Fibroblast of mammary gland (primary cell): ENCODE data around the gene ADGRB3.
"Not testable (repeated sequence)": the region's sequence is repeated elsewhere in the genome, so short reads cannot be mapped to it uniquely, and the experiment has no call there.

Experiments used
- DNase-seq: peaks from one replicate; pipeline ENCODE4 v3.0.0-alpha.2; 2010; ENCODE audit warnings: low read depth
- H3K4me3 ChIP-seq: 2 replicates; pipeline ENCODE4 v1.5.1; 2011; ENCODE audit warnings: low read depth, mild to moderate bottlenecking, low read length, moderate library complexity; ENCODE audit not compliant: control insufficient read depth
- CTCF ChIP-seq: conservative IDR thresholded peaks from 2 replicates; pipeline ENCODE4 v1.5.1; 2011; ENCODE audit warnings: low read depth, low read length, inconsistent platforms; ENCODE audit not compliant: control insufficient read depth, insufficient read depth

ADGRB3 gene

DNA sequence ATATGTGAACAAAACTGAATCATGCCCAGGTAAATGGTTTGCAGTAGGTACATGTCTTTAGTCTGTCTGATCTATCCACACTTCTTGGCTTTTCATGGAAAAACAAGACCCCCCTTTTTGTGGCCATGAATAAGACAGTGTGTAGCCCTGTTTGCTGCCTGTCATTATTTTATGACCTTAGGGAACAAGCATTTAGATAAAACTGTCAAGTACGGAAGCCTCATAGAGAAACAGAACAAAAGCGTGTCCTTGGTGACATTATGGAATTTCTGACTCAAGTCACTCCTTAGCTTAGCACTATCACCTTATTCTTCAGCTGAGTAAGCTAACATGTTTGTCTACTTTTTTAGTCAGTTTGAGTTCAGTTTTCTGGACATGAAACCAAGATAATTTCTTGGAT is 476.2 kb downstream of the ADGRB3 start:
- no peak for DNase-seq

GRCh38 chr6:69116658-69117057 is 481.6 kb downstream of the ADGRB3 start:
- no peak for TF ChIP-seq CTCF
- DNase-seq, result no peak
- no peak overlapping the region for H3K4me3 ChIP-seq

More for the DNA sequence above, 476.2 kb downstream of the ADGRB3 start:
- no peak for TF ChIP-seq CTCF
- no peak overlapping the region for H3K4me3 ChIP-seq

DNA sequence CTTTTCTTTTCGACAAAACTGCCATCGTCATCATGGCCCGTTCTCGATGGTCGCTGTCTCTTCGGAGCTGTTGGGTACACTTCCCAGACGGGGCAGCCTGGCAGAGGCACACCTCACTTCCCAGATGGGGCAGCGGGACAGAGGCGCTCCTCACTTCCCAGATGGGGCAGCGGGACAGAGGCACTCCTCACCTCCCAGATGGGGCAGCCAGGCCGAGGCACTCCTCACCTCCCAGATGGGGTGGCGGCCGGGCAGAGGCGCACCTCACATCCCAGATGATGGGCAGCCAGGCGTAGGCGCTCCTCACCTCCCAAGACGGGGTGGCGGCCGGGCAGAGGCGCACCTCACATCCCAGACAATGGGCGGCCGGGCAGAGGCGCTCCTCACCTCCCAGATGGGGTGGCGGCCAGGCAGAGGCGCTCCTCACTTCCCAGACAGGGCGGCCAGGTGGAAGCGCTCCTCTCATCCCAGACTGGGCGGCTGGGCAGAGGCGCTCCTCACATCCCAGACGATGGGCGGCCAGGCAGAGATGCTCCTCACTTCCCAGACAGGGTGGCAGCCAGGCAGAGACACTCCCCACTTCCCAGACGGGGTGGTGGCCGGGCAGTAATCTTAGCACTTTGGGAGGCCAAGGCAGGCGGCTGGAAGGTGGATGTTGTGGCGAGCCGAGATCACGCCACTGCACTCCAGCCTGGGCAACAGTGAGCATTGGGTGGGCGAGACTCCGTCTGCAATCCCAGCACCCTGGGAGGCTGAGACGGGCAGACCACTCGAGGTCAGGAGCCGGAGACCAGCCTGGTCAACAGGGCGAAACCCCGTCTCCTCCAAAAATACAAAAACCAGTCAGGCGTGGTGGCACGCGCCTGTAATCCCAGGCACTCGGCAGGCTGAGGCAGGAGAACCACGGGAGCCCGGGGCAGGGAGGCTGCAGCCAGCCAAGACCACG is 486.7 kb downstream of the ADGRB3 start:
- not testable (repeated sequence) for H3K4me3 ChIP-seq, DNase-seq

- no peak for TF ChIP-seq CTCF
- no peak for DNase-seq
- no peak overlapping the region for H3K4me3 ChIP-seq
Measured at GRCh38 chr6:69122407-69122773, 487.3 kb downstream of the ADGRB3 start.

- no peak overlapping the region for H3K4me3 ChIP-seq
- DNase-seq, result no peak
- no peak for TF ChIP-seq CTCF
Measured at GRCh38 chr6:69128411-69128810, 493.3 kb downstream of the ADGRB3 start.

- no peak overlapping the region for H3K4me3 ChIP-seq
- TF ChIP-seq CTCF, result no peak
- no peak for DNase-seq
Measured at GRCh38 chr6:69129046-69129445, 494.0 kb downstream of the ADGRB3 start.

DNA sequence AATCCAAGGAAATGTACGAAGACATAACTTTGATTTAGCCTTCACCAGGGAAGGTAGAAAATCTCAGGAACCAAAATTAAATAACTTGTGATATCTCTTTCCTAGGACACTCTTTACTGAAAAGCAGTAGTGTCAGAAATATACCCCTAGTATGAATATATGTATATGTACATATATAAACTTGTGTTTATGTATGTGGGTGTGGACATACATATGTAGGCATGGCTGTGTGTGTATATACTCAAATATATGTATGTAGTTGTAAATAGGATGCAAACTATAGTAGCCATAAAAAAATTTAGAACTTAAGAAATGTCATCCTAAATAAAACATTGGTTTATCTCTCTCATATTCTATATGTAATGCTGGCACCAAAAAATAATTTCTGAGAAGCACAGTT is 500.8 kb downstream of the ADGRB3 start:
- DNase-seq, result no peak
- TF ChIP-seq CTCF, result no peak
- no peak overlapping the region for H3K4me3 ChIP-seq
